Neuronal stem cell (in vitro differentiated cells): ENCODE results near the gene LIMA1.

Experiments used
- DNase-seq: peaks from one replicate; pipeline ENCODE4 v3.0.0-alpha.2; 2013; ENCODE audit warnings: low spot score
- H2AFZ ChIP-seq: one replicate; pipeline ENCODE4 v1.6.1; 2013; ENCODE audit warnings: mild to moderate bottlenecking, low read length, inconsistent platforms
- H2AK5ac ChIP-seq: 2 replicates; pipeline ENCODE4 v1.6.1; 2013; ENCODE audit warnings: low read depth, mild to moderate bottlenecking, inconsistent platforms, low read length, moderate library complexity, mixed read lengths
- H2BK120ac ChIP-seq: 2 replicates; pipeline ENCODE4 v1.6.1; 2013; ENCODE audit warnings: low read depth, mild to moderate bottlenecking, inconsistent platforms, low read length, moderate library complexity, mixed read lengths
- H2BK12ac ChIP-seq: one replicate; pipeline ENCODE4 v1.6.1; 2013; ENCODE audit warnings: low read length, inconsistent platforms
- H2BK15ac ChIP-seq: 2 replicates; pipeline ENCODE4 v1.6.1; 2013; ENCODE audit warnings: mild to moderate bottlenecking, low read length, inconsistent platforms, mixed read lengths
- H2BK5ac ChIP-seq: one replicate; pipeline ENCODE4 v1.6.1; 2013; ENCODE audit warnings: inconsistent platforms, mild to moderate bottlenecking, low read length, moderate library complexity
- H3K14ac ChIP-seq: one replicate; pipeline ENCODE4 v1.6.1; 2013; ENCODE audit warnings: low read length, inconsistent platforms
- H3K18ac ChIP-seq: 2 replicates; pipeline ENCODE4 v1.6.1; 2013; ENCODE audit warnings: low read length, inconsistent platforms
- H3K23ac ChIP-seq: 2 replicates; pipeline ENCODE4 v1.6.1; 2013; ENCODE audit warnings: low read depth, mild to moderate bottlenecking, mixed read lengths, low read length, inconsistent platforms; ENCODE audit not compliant: poor library complexity
- H3K27ac ChIP-seq: replicated peaks from 3 replicates; pipeline ENCODE4 v1.5.1; 2013; ENCODE audit warnings: low read length, inconsistent platforms
- H3K27me3 ChIP-seq, 3 experiments: 2 replicates each; pipeline ENCODE4 v1.6.1; 2013; ENCODE audit warnings: low read length in 3 of 3, mild to moderate bottlenecking in 2 of 3, inconsistent platforms in 1 of 3, low read depth in 1 of 3, mixed read lengths in 1 of 3, moderate library complexity in 1 of 3; ENCODE audit not compliant: control insufficient read depth in 3 of 3, insufficient read depth in 3 of 3
- H3K36me3 ChIP-seq, 2 donors: replicated peaks in 1 of 2; 2 replicates each; pipeline ENCODE4 v1.6.1; 2013; ENCODE audit warnings: low read length in 2 of 2; ENCODE audit not compliant: control insufficient read depth in 2 of 2, insufficient read depth in 2 of 2
- H3K4ac ChIP-seq: 2 replicates; pipeline ENCODE4 v1.6.1; 2013; ENCODE audit warnings: inconsistent platforms, mild to moderate bottlenecking, low read length, moderate library complexity
- H3K4me1 ChIP-seq, 2 donors: 1 replicate in 1 of 2; 2 replicates in 1 of 2; pipeline ENCODE4 v1.6.1; 2013; ENCODE audit warnings: low read length in 2 of 2, low read depth in 1 of 2; ENCODE audit not compliant: control insufficient read depth in 2 of 2, insufficient read depth in 1 of 2
- H3K4me2 ChIP-seq: one replicate; pipeline ENCODE4 v1.6.1; 2013; ENCODE audit warnings: mild to moderate bottlenecking, low read length, inconsistent platforms; ENCODE audit not compliant: insufficient read depth, poor library complexity, severe bottlenecking
- H3K4me3 ChIP-seq, 2 donors: 2 replicates each; pipeline ENCODE4 v1.5.1; 2013; ENCODE audit warnings: low read length in 2 of 2, mild to moderate bottlenecking in 2 of 2, inconsistent platforms in 1 of 2, moderate library complexity in 1 of 2
- H3K79me1 ChIP-seq: one replicate; pipeline ENCODE4 v1.6.1; 2013; ENCODE audit warnings: low read depth, mild to moderate bottlenecking, inconsistent platforms, low read length, moderate library complexity
- H3K9ac ChIP-seq: one replicate; pipeline ENCODE4 v1.6.1; 2013; ENCODE audit warnings: mild to moderate bottlenecking, low read depth, low read length, inconsistent platforms; ENCODE audit not compliant: poor library complexity
- H3K9me3 ChIP-seq, 2 donors: replicated peaks in 1 of 2; 2 replicates each; pipeline versions ENCODE3 to v1.6.1; 2013; ENCODE audit warnings: low read length in 2 of 2, mild to moderate bottlenecking in 2 of 2, inconsistent platforms in 1 of 2, low read depth in 1 of 2, mixed read lengths in 1 of 2, moderate library complexity in 1 of 2; ENCODE audit not compliant: control insufficient read depth in 2 of 2, insufficient read depth in 1 of 2
- H4K8ac ChIP-seq: one replicate; pipeline ENCODE4 v1.6.1; 2013; ENCODE audit warnings: low read depth, mild to moderate bottlenecking, inconsistent platforms, low read length, moderate library complexity
- H4K91ac ChIP-seq: one replicate; pipeline ENCODE4 v1.6.1; 2013; ENCODE audit warnings: low read length, low read depth, mild to moderate bottlenecking, inconsistent platforms; ENCODE audit not compliant: poor library complexity
- WGBS, 2 donors: extraction: QIAGEN DNeasy Blood & Tissue Kit; methylation state at CpG; one replicate each; pipeline ENCODE4 v1.1.7; 2013; ENCODE audit warnings: missing lambda C conversion rate in 2 of 2, mixed read lengths in 1 of 2; ENCODE audit not compliant: insufficient read length in 2 of 2, insufficient replicate concordance in 1 of 2; ENCODE audit errors: extremely low coverage in 2 of 2; 5-methylcytosine and 5-hydroxymethylcytosine counted together

The LIMA1 gene

DNA sequence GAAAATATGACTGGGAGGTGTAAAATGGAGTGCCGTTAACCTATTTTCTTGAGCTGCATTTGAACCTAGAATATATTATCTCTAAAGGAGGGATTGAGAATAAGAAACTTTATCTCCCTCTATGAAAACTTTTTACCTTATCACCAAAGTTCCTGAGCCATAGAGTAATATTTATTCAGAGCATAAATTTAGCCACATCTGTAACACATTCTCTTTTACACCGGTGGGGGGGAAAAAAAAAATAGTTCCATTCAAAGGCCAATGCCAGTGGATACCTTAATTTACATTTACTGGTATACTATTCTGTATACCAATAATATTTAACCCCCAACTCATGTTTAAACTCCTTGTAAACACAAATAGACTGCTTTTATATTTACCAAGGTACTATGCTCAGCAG lies 137.9 kb downstream of the LIMA1 start:
- H2BK5ac ChIP-seq: no peak overlapping the region
- no peak overlapping the region for H3K4me2 ChIP-seq
- no peak overlapping the region for H4K8ac ChIP-seq
- peaks cover 2 to 68% of the 10 kb centered on the region in 2 donors for H3K36me3 ChIP-seq
- no peak overlapping the region for H2AFZ ChIP-seq
- no peaks in the 10 kb centered on the region for H3K4me1 ChIP-seq
- H3K4me3 ChIP-seq: no peak overlapping the region
- DNase-seq: no peak
- no peak overlapping the region for H2BK12ac ChIP-seq
- no CpG with 5 or more reads among the region's 2 CpGs for WGBS, 2 donors
- H3K79me1 ChIP-seq: peaks cover 2% of the 10 kb centered on the region
- no peak overlapping the region for H2BK120ac ChIP-seq
- no peaks in the 10 kb centered on the region for H3K9me3 ChIP-seq
- H3K9ac ChIP-seq: no peak overlapping the region
- H2BK15ac ChIP-seq: no peak overlapping the region
- no peak overlapping the region for H2AK5ac ChIP-seq
- H3K14ac ChIP-seq: no peak overlapping the region
- H3K4ac ChIP-seq: no peak overlapping the region
- H3K23ac ChIP-seq: no peak overlapping the region
- no peak overlapping the region for H3K18ac ChIP-seq
- H4K91ac ChIP-seq: no peak overlapping the region
- H3K27ac ChIP-seq: no peak overlapping the region
- H3K27me3 ChIP-seq: no peaks in the 10 kb centered on the region

- H3K18ac ChIP-seq: no peak overlapping the region
- H2BK5ac ChIP-seq: no peak overlapping the region
- no peak overlapping the region for H2AFZ ChIP-seq
- no peak overlapping the region for H3K4me2 ChIP-seq
- H3K4ac ChIP-seq: no peak overlapping the region
- H3K36me3 ChIP-seq: peaks cover 4 to 83% of the 10 kb centered on the region in 2 donors
- no peak overlapping the region for H3K9ac ChIP-seq
- no peaks in the 10 kb centered on the region for H3K9me3 ChIP-seq
- no peak overlapping the region for H3K4me3 ChIP-seq
- no peak overlapping the region for H3K14ac ChIP-seq
- no peak overlapping the region for H4K8ac ChIP-seq
- no peak overlapping the region for H2BK120ac ChIP-seq
- no peak overlapping the region for H2AK5ac ChIP-seq
- WGBS, 2 donors: no CpG with 5 or more reads among the region's 8 CpGs
- peaks cover 3% of the 10 kb centered on the region for H3K79me1 ChIP-seq
- H3K23ac ChIP-seq: no peak overlapping the region
- DNase-seq: no peak
- no peak overlapping the region for H3K27ac ChIP-seq
- H3K4me1 ChIP-seq: no peaks in the 10 kb centered on the region
- H3K27me3 ChIP-seq: no peaks in the 10 kb centered on the region
- H2BK15ac ChIP-seq: no peak overlapping the region
- no peak overlapping the region for H4K91ac ChIP-seq
- H2BK12ac ChIP-seq: no peak overlapping the region
These were observed 140.3 kb downstream of the LIMA1 start for GRCh38 chr12:50142993-50143392.

- no peak overlapping the region for H3K27ac ChIP-seq
- no peaks in the 10 kb centered on the region for H3K79me1 ChIP-seq
- no peak overlapping the region for H3K4ac ChIP-seq
- no peak overlapping the region for H2BK15ac ChIP-seq
- no peak for DNase-seq
- H3K18ac ChIP-seq: no peak overlapping the region
- H4K91ac ChIP-seq: no peak overlapping the region
- H2AK5ac ChIP-seq: no peak overlapping the region
- H3K27me3 ChIP-seq: no peaks in the 10 kb centered on the region
- H3K4me2 ChIP-seq: no peak overlapping the region
- no peak overlapping the region for H2BK12ac ChIP-seq
- WGBS, 2 donors: no CpG with 5 or more reads among the region's 2 CpGs
- H3K9ac ChIP-seq: no peak overlapping the region
- H2BK120ac ChIP-seq: no peak overlapping the region
- no peak overlapping the region for H4K8ac ChIP-seq
- H3K4me3 ChIP-seq: no peak overlapping the region
- no peak overlapping the region for H2AFZ ChIP-seq
- no peaks in the 10 kb centered on the region for H3K9me3 ChIP-seq
- no peak overlapping the region for H3K14ac ChIP-seq
- H3K4me1 ChIP-seq: no peaks in the 10 kb centered on the region
- no peak overlapping the region for H3K23ac ChIP-seq
- no peak overlapping the region for H2BK5ac ChIP-seq
- H3K36me3 ChIP-seq: peaks cover 41 to 96% of the 10 kb centered on the region in 2 donors
These were observed 150.7 kb downstream of the LIMA1 start for GRCh38 chr12:50132505-50133135.

GRCh38 chr12:50129290-50129689 lies 154.0 kb downstream of the LIMA1 start:
- no peak overlapping the region for H4K8ac ChIP-seq
- no peak overlapping the region for H3K4me2 ChIP-seq
- no peak overlapping the region for H3K4ac ChIP-seq
- no peak overlapping the region for H2BK15ac ChIP-seq
- DNase-seq: no peak
- H3K23ac ChIP-seq: no peak overlapping the region
- H3K4me1 ChIP-seq: no peaks in the 10 kb centered on the region
- H3K4me3 ChIP-seq: no peak overlapping the region
- WGBS, 2 donors: no CpG with 5 or more reads among the region's 4 CpGs
- H3K27me3 ChIP-seq: no peaks in the 10 kb centered on the region
- H3K9me3 ChIP-seq: no peaks in the 10 kb centered on the region
- H3K36me3 ChIP-seq: peaks cover 31 to 76% of the 10 kb centered on the region in 2 donors
- no peak overlapping the region for H3K9ac ChIP-seq
- no peak overlapping the region for H2BK120ac ChIP-seq
- no peaks in the 10 kb centered on the region for H3K79me1 ChIP-seq
- H4K91ac ChIP-seq: no peak overlapping the region
- no peak overlapping the region for H3K18ac ChIP-seq
- no peak overlapping the region for H2AK5ac ChIP-seq
- no peak overlapping the region for H2BK12ac ChIP-seq
- no peak overlapping the region for H2AFZ ChIP-seq
- no peak overlapping the region for H2BK5ac ChIP-seq
- no peak overlapping the region for H3K14ac ChIP-seq
- no peak overlapping the region for H3K27ac ChIP-seq
